ENCODE measurements around the gene EPG5.
"Not testable (repeated sequence)": the region's sequence is repeated elsewhere in the genome, so short reads cannot be mapped to it uniquely, and the experiment has no call there.

Gene EPG5

DNA sequence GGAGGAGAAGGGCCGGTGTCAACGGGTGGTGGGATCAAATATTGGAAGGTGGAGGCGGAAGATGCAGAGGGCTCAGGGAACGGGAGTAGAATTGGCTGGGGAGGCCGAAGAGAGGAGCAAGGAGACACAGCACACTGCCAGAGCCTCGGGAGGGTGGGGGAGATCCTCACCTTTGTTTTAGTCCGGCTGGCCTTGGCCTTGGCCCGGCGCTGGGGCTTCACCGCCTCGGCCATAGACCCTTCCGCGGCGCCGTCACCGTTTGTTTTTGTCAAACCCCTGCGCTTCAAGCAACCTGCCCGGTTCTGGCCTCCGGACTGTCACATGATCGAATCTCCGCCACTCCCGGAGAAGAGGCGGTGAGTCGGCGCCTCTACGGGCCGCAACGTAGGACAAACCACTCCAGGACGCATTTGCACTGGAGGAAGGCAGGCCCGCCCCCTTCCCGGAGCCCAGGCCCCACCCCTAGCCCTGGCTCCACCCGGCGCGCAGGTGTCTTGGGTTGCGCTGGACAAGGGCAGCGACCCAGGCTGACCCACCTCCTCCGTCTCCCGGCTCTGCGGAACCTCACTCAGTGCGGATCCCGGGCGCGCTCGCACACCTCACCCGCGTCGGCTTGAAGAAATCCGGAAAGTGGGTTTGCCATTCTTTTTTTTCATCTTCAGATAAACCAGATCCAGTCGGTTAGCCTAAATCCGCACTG, at the start of gene EPG5:
Gene EPG5 (minus strand): TSS at position 323 of the 700 bp plus-strand sequence. CDS start 90 bp downstream, at position 233.
- in situ Hi-C loops (cut with MboI; ENCODE audit: low sequenced_read_pairs), result no loop called here

GRCh38 chr18:46013484-46014189, 46.5 kb upstream of the EPG5 start:
- in situ Hi-C loops (cut with MboI; ENCODE audit: low sequenced_read_pairs), result no loop called here

- in situ Hi-C loops (cut with MboI; ENCODE audit: low sequenced_read_pairs), result no loop called here
Observed at GRCh38 chr18:46010676-46011075, 43.5 kb upstream of the EPG5 start.

DNA sequence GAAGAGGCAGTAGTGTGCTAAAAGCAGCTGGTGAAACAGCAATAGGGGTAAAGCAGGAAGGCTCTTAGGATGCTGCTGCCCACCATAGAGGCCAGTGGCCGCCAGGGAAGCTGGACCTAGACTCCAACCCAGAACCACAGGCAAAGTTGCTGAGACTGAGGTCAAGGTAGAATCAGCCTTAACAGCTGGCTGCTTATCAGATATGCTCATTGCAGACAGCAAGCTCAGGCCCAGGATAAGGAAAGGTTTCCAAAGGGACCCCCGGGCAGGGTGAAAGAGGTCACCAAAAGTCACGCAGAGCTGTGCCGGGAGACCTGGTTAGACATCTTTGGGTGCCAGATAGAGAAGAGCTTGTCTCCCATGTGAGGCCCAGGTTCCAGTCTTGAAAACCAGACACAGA, 42.9 kb upstream of the EPG5 start:
- in situ Hi-C loops (cut with MboI; ENCODE audit: low sequenced_read_pairs), result no loop called here

DNA sequence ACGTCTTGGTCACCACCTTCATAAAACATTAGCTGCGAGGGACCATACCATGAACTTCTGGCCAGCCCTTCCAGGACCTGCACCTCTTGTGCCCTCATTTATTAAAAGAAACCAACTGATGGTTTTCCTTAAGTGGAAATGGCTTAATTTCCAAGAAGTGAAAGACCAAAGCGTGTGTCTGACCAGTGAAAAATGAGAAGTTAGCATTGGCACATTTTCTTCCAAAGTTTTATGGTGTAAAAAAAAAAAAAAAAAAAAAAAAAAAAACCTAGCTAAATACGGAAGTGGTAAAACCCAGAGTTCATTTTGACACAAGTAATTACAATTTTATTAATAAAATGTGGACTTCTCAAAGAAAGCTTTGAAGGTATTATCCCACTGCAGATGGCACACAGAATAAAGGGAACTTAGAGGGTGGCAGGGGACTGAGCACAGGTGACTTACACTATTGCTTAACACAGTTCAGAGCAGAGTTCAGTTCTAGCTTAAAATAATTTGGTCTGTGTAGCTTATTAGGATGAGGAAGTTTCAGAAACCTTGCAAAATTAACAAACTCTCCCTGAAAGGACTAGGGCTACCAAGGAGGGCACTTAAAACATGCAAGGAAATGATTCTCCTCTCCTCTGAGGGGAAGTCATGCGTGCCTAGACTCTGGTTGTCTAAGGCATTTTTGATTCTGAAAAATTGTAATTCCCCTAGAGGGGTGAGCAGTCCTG, 42.2 kb upstream of the EPG5 start:
- in situ Hi-C loops (cut with MboI; ENCODE audit: low sequenced_read_pairs), result no loop called here

GRCh38 chr18:46008531-46008930, 41.4 kb upstream of the EPG5 start:
- in situ Hi-C loops (cut with MboI; ENCODE audit: low sequenced_read_pairs), result no loop called here

DNA sequence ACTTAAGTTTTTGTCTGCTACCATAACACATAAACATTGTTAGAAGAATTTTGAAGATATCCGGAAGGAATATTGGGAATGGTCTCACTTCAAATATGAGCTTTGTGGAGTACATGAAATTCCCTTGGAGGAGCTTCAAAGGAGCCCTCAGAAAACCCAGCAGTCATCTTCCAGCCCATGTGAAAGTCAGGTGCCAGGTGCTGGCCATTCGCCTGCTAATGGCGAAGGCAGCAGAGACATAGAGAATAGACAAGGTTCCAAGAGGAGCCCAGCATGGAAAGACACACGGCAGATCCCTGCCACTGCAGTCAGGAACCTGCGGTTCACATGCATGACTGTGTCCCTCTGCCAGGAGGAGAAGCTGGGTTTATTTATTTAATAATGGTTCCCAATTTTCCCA, 40.0 kb upstream of the EPG5 start:
- in situ Hi-C loops (cut with MboI; ENCODE audit: low sequenced_read_pairs), result no loop called here

- in situ Hi-C loops (cut with MboI; ENCODE audit: low sequenced_read_pairs), result no loop called here
Observed at GRCh38 chr18:46002934-46003333, 35.8 kb upstream of the EPG5 start.

DNA sequence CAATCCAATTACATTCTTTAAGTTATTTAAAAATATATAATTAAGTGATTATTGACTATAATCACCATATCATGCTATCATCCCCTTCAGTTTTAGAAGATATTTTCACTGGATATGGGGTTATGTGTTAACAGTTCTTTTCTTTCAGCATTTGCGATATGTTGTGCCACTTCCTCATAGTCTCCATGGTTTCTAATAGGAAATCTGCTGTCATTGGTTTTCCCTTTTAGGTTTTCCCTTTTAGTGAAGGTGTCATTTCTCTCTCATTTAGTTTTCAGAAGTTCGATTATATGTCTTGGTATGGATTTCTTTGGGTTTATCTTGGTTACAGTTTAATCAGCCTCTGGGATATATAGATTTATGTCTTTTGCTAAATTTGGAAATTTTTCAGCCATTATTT, 34.8 kb upstream of the EPG5 start:
- in situ Hi-C loops (cut with MboI; ENCODE audit: low sequenced_read_pairs), result no loop called here

DNA sequence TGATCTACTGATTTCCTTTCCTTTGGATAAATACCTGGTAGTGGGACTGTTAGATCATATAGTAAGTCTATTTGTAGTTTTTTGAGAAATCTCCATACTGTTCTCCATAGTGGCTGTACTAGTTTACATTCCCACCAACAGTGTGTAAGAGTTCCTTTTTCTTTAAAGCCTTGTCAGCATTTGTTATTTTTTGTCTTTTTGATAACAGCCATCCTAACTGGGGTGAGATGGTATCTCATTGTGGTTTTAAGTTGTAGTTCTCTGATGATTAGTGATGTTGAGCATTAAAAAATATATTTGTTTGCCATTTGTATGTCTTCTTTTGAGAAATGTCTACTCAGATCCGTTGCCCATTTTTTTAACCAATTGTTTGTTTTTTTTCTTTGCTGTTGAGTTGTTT, 33.9 kb upstream of the EPG5 start:
- in situ Hi-C loops (cut with MboI; ENCODE audit: low sequenced_read_pairs), result no loop called here

DNA sequence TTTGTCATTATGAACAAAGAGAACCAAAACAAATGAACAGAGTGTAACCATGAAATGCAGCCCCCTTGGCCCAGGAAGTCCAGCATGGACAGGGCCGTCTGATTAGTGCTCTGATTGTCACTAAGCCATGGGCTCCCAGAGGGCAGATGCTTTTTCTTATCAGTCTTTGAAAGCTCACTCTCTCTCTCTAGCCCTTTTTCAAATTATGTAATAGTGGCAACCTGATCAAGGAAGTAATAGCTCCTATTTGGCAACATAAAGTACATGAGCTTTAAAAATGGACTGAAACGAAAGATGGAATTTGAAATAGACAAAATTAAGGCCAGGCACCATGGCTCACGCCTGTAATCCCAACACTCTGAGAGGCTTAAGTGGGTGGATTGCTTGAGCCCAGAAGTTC, 32.4 kb upstream of the EPG5 start:
- in situ Hi-C loops (cut with MboI; ENCODE audit: low sequenced_read_pairs), result no loop called here

DNA sequence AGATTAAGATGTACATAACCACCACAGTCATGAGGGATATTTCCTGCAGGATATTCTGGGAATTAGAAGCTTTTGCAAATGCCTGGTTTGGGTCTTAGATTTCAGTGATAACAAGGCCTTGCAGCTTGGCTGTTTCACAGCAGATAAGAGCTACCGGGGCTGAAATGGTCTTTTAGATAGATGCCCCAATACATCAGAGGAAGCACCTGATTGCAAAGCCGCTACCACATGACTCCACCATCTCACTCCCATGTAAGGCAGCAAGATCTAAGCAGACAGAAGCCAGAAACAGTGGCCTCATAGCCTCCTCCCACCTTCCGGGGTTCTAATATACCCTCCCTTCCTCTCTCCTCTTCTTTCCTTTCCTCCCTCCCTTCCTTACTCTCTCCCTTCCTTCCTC, 31.1 kb upstream of the EPG5 start:
- in situ Hi-C loops (cut with MboI; ENCODE audit: low sequenced_read_pairs), result no loop called here

DNA sequence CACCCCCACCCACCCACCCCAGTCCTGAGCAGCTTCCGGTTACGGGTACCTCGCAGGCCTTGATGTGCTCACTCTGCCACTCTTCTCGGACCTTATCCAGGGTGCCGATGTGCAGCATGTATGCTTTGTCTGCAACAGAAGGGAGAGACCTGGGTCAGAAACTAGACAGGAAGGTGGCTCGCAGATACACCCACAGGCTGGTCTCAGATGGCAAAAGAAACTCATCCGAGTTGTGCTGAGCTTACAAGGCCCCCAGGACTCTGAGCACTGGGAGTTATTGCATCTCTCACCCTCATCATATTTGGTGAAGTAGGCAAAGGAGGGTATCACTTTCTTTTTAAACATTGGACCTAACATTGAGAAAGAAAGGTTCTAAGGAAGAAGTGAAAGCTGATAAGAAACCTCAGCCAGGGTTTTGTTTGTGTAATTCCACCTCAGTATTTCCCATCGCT, 30.6 kb upstream of the EPG5 start:
- in situ Hi-C loops (cut with MboI; ENCODE audit: low sequenced_read_pairs), result no loop called here

- in situ Hi-C loops (cut with MboI; ENCODE audit: low sequenced_read_pairs), result no loop called here
Observed at GRCh38 chr18:45995461-45995860, 28.3 kb upstream of the EPG5 start.

DNA sequence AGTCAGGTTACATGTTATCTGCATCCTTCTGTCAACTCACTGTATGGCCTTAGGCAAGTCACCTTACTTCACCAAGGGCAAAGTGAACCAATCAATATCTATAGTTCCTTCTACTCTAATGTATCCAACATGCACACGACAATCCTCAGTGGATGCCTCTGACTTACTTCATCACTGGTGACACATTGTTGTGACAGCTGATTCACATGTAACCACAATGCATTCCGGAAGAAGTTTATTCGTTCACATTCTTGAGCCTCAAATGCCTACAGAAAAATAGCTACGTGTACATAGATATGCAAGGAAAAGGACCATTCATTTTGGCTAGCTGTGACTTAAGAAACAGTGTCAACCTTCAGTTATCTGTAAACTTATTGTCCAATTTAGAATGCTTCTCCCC, 26.3 kb upstream of the EPG5 start:
- in situ Hi-C loops (cut with MboI; ENCODE audit: low sequenced_read_pairs), result no loop called here

DNA sequence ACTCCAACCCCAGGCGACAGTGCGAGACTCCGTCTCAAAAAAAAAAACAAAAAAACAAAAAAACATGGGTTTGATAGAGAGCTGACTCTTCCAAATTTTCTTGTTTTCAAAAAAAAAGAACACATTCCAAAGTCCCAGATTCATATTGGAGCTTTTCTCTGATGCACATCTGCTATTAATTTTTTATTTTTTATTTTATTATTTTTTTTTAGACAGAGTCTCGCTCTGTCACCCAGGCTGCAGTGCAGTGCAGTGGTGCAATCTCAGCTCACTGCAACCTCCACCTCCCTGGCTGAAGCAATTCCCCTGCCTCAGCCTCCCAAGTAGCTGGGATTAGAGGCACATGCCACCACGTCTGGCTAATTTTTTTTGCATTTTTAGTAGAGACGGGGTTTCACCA, 25.4 kb upstream of the EPG5 start:
- in situ Hi-C loops (cut with MboI; ENCODE audit: low sequenced_read_pairs), result not testable (repeated sequence)

DNA sequence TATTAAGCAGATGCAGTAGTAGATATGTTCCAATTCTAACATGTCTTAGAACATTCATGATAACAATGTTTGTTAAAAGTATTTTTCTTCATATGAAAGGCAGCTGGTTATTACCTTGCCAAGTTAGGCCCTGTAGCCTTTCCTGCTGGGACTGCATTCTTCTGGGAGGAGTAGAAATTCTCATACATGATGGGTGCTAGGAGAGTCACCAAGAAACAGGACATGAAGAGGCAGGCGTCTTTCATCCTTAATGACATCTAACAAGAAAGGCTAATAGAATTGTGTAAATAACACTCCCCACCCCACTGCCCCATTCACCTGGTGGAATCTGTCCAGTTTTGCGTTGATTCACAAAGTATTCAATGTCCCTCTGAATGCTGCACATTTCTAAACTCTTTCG, 24.7 kb upstream of the EPG5 start:
- in situ Hi-C loops (cut with MboI; ENCODE audit: low sequenced_read_pairs), result no loop called here

GRCh38 chr18:45984546-45985235, 17.6 kb upstream of the EPG5 start:
- in situ Hi-C loops (cut with MboI; ENCODE audit: low sequenced_read_pairs), result no loop called here

DNA sequence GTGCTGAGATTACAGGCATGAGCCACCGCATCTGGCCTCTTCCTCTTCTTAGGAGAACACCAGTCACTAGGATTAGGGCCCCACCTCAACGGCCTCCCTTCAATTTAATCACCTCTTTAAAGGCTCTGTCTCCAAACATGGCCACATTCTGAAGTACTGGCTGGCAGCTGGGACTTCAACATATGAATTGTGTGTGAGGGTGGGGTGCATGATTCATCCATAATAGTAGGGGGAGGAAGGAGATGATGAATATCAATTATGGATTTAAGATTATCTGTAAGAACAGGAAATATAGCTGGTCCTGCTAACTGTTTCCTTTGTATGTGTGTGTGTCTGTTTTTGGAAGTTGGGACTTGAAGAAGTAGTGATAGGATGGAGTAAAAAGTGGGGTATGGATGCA, 14.7 kb upstream of the EPG5 start:
- in situ Hi-C loops (cut with MboI; ENCODE audit: low sequenced_read_pairs), result no loop called here

DNA sequence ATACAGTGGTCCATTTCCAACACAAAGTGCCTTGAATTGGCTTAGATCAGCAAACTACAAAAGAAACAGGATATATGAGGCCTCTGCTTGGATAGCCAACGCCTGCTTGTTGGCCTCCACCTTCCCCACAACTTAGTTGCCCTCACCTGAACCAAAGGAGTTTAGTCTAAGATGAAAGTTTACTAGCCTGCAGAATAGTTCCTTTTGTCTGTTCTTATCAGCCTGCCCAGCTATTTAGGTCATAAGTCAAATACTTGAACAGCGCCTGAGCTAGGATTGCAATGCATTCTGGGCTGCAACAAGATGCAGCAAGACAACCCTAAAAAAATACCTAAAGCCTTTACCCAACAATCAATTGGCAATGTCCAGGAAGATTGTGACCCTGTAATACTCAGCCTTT, 13.1 kb upstream of the EPG5 start:
- in situ Hi-C loops (cut with MboI; ENCODE audit: low sequenced_read_pairs), result no loop called here

DNA sequence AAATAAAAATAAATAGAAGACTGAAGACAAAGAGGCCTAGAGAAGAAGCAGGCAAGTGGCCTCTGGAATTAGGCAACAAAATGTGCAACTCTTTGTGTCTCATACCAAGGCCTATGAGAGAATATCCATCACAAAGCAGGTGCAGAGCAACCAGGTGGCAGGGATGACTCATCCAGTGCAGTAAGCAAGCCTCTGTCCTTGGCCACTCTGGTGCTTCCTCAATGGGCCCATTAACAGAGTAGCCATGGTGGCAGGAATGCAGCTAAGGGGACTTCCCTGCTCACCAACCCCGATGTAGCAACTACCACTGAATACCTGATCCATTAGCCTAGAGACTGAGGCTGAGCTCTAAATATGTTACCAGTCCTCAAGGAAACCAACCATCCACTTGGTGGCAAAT, 11.0 kb upstream of the EPG5 start:
- in situ Hi-C loops (cut with MboI; ENCODE audit: low sequenced_read_pairs), result no loop called here
